NCI-H1436 treated with DMSO at 0.1 percent for 48 hours (cell line): ENCODE data around the gene SLC6A17.

Experiments used
- DNase-seq: peaks from one replicate; lab custom pipeline; 2025; lab: John Stamatoyannopoulos, UW

SLC6A17 gene

DNA sequence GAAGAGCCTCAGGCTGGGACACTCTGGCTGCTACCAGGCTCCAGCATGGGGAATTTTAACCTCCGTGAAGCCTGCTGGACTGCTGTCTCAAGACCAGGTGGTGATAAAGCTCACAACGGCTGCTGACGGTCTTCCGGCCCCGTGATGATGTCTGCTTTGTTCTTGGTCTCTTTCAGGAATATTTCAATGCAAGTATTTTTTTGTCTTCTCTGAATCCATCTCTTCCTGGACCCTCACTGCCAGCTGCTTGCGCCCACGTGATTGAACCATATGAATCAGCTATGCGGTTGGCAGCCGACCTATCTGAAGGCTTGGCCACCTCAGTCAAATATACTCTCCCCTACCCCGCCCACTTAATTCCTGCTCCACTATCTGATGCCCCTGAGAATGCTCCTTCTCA is 14.6 kb upstream of the SLC6A17 start:
- no peak for DNase-seq

DNA sequence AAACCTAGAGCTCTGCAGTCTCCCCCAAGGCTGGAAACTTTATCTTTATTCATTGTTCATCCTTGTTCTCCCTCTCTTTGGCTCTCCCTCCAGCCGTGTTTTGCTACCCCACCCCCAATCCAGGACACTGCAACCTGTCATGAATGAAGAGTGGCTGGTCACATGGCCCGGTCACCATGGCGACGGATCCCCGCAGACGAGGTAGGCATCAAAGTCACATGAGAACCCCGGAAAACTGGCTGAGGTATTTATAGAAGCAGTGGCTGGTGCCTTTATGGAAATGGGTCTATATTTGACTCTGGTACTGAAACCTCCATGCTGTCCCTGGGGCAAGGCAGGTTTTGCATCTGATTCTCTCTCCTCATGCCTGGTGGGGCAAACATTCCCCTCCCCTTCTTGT is 13.4 kb upstream of the SLC6A17 start:
- DNase-seq: peak; percentile 88

DNA sequence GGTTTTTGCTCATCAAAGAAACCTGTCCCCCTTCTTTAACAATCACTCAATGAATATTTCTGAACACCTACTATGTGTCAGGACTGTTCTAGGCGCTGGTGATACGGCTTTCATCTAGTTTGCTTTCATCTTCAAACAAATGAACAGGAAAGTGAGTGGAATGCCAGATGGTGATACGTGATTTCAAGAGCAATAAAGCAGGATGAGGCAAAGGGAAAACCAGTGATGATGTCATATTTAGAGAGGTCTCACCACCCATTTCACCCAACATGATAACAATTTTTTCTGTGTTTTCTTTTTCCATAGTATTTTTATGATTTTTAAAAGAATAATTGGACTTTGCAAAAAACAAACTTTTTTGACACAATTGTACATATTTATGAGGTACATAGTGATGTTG is 11.3 kb upstream of the SLC6A17 start:
- DNase-seq: no peak

DNA sequence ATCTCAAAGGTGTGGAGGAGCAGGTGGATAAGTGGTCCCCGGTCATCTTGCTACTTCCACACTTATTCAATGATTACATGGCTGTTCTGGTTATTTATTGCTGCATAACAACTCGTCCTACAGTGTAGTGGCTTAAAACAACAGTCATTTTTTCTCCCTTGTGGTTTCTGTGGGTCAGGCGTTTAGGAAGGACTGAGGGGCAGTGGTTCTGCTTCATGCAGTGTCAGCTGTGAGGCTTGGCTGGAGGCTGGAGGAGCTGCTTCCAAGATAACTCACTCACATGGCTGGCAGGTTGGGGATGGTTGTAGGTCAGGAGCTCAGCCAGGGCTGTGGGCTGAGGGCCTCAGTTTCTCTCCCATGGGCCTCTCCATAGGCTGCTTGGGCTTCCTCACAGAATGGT is 5.9 kb upstream of the SLC6A17 start:
- DNase-seq: no peak

DNA sequence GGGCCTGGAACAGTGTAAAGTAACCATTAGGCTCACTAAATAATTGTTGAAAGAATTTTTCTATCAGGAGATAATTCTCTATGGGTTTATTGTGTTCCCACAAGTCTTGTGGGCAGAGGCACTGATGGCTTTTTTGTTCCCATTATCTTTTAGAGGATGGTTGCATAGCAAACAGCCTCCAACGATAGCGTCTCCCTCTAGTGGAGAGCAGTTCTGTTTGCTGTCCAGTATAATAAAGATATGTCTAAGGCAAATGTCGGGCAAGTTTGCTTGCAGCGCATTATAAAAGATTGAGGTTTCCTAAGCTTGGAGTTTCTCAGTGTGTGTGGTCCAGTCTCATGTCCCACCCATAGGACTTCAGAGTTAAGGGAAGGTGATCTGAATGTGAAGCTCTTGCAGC is 1.3 kb upstream of the SLC6A17 start:
- DNase-seq: no peak

DNA sequence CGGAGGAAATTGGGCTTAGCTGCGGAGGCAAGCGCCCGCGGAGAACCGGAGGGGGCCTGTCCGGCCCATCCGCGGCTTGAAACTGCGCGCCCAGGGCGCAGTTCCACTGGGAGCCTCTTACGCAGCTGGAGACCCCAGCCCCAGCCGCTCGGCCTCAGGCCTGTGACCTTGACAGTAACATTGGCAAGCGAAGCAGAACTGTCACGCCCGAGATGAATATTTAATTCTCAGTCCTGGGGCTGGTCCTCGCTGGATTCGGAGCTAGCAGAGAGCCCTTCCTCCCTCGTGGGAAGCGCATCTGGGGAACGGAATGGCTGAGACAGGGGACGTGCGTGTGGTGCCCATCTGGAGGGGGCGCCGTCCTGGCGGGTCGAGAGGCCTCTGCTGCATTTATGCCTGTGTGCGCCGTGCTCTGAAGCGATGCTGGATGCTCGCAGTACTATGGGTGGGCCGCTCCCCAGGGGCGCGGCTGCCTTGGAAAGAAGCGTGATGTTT is 928 bp downstream of the SLC6A17 start:
- DNase-seq: no peak

DNA sequence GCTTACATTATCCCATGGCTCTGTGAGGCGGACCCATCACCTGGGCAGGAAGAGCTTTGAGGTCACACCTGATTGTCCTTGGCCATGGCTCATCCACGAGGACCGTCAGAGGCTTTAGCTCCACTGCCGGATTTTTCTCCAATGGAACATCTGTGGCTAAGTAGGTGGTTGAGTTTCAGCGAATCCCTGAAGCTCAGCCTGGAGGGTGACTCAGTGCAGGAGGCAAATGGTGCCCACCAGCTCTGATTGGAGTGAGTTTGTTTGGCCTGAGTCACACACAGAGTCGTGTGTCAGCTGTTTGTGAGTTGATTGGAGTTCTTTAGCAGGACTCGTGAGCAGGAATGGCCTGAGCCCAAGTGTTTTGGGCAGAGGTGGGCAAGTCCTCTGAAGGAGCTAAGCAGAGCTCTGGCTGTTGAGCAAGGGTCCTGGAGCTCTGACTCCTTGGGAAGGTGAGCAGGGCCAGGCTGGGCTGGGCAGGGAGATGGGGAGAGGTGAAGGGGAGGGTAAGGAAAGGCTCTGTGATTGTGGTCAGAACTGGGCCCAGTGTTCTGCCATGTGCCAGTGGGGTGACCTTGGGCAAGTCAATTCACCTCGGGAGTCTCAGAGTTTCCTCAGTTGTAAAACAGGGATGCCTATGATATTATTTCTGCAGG is 2.0 kb downstream of the SLC6A17 start:
- no peak for DNase-seq

DNA sequence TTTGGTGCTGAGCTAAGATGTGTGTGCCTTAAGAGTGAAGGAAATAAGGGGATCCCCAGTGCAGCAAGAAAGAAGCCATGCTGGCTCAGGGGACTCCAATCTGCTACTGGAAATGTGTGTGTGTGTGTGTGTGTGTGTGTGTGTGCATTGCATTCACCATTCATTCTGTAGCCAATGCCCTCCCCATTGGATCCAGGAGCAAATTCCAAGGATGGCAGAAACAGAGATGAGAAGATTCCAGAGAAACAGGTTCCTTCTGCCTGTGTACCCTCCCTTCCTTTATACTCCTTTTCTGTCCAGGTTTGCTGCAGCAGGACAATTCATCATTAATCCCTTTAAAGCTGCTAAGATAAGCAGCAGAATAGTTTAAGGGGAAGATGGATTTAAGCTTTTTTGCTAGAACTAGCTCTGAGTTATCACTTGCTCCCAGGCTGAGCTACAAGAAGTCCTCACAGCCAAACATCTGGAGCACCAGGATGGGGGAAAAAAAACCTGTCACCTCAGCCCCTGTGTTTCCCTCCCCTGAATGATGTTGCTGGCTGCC is 3.2 kb downstream of the SLC6A17 start:
- DNase-seq: no peak

DNA sequence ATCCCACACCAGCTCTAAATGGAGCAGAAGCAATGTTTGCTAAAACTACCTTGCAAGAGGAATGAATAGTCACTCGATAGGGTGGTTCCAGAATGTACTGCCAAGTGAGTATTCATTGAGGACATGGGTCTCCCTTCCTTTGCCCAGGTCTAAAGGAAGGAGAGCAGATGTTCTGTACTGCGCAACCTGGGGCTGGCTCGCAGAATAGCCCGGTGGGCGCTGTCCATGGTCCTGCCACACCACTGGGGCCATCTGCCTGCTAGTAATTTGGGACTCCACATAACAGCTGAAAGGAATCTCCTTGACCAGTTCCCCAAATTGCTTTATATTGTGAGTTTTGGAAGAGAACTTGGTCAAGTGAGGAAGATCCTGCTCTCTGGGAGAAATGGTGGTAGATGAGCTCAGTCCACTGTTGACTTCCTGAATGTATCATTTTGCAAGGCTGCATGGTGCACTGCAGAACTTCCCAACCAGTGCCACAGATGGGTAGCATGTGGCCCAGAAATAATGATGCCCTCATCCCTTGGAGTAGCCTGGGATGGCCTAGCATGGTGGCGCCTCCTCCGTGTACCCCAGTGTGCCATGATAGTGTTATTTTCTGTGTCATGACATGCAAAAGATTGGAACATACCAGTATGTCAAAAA is 5.7 kb downstream of the SLC6A17 start:
- DNase-seq: no peak

DNA sequence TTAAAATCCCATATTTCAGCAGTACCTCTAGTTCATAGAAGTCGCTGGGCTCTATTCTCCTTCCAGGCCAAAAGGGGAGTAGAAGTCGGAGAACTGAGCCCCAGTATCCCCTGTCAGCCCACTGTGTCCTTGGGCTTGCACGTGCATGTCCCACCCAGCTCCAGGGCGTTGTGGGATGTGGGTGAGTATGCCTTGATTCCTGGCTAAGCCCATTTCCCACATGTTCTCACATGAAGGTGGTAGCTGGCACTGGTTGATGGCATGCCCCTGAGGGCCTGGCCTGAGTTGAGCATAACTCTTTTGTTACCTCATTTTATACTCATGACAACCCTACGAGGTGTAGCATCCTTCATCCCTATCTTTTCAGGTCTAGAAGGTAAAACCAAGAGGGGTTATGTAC is 8.0 kb downstream of the SLC6A17 start:
- DNase-seq: no peak

DNA sequence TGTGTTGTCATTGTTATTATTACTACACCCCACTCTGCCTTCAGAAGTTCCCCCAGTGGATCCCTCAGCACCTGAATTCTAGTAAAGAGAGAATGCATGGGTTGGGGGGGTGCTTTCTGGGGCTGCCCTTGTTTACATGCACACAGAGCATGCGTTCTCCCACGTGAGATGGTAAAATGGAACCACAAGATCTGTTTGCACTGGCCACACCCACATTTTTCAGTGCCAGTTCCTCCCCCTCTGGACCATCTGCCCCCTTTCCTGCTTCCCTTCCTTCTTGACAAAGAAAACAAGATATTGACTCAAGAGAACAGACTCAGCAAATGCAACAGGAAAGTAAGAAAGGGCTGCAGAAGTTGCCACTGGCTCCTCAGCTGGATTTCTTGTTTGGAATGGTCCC is 8.9 kb downstream of the SLC6A17 start:
- DNase-seq: no peak

DNA sequence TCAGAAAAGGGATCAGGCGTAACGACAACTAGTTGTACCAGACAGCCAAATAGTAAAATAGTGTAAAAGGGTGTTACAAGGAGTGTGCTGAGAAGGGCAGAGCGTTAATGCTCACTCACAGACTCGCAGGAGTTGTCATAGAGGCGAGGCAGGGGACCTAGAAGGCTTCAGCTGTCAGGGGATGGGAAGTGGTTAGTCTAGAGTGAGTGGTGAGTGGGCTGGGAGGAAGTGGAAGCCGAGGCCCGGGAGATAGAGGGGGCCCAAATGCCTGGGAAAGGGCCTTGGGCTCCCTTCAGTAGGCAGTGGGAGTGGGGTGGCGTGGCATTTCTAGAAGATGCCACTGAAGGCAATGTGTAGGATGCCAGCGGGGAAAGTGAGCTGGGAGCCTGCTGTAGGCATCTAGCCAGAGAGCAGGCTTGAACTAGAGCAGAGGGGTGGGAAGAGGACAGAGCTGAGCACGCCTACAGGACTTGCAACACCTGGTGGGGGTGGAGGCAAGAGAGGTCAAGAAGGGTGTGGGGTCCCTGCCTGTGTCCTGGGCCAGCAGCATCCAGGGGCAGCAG is 10.3 kb downstream of the SLC6A17 start:
- no peak for DNase-seq

DNA sequence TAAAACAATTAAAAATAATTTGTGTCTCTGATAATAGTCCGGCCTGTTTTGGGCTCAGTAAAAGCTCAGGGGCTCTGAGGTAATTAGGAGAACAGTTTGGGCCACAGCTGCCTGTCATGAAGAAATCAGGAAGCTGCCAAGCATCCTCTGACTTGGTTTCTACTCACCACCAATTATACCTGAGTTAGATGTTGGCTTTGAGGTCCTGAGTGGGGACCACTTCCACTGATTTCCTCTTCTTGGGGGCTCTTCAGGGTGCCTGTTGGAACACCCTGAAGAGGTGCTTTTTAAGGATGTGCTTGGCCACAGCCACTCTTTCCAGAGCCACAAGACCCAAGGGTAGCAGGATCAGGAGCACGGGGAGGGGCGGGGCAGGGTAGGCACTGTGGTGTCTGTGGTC is 10.9 kb downstream of the SLC6A17 start:
- no peak for DNase-seq

DNA sequence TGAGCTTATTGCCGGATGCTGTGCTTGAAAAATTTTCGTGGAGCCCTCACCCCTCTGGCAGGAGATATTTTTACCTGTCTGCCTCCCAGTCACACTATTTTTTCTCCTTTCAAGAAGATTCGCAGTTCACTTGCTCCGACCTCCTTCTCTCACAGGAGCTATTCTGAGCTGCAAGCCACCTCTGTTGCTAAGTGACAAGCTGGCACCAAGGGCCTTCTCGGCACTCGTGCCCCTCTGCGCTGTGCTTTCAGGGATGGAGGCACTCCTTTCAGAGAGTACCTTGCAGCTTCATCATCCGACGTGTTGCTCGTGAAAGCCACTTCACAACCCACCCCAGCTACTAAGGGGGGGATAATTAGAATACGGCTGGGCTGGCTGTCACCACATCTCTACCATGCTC is 11.6 kb downstream of the SLC6A17 start:
- no peak for DNase-seq

DNA sequence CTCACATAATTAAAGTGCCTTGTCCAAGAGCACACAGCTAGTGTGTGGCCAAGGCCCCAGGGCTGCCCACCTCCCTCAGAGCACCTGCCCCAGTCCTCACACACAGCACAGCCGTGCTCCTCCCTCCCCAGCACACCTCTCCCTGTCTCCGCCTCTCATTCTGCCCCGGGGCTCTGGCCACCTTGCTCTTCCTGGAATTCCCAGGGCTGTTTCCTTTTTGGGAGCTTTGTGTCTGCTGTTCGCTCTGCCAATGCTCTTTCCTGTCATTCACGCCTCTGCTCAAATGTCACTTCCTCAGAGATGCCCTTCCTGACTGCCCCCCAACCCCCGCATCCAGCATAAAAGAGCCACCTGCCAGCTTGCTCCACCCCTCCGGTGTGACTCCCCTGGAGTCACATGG is 13.3 kb downstream of the SLC6A17 start:
- DNase-seq: no peak

DNA sequence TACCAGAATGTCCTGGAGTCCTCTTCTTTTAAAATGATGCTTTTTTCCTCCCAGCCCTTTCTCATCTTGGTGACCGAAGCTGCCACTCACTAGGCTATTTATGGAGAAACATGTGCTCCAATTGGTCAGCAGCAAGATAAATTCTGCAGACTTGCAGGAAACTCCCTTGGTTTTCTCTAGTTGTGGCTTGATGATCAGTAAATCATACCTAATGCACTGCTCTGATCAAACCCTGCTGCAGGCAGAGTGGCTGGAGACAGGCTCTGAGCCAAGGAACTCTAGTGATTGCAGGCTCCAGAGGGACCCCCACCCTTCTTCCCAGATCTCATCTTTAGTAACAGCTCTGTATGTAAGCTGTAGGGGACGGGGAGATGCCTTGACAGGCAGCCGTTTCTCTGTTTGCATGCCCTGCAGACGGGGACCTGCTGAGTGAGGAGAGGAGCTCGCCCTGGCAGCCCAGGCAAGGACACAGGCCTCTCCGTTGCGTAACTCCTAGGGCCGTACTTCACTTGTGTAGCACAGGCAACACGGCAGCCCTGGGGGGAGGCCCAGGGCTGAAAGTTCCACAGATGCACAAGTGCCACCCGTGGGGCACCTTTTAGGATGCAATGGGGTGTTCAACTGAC is 14.5 kb downstream of the SLC6A17 start:
- no peak for DNase-seq

DNA sequence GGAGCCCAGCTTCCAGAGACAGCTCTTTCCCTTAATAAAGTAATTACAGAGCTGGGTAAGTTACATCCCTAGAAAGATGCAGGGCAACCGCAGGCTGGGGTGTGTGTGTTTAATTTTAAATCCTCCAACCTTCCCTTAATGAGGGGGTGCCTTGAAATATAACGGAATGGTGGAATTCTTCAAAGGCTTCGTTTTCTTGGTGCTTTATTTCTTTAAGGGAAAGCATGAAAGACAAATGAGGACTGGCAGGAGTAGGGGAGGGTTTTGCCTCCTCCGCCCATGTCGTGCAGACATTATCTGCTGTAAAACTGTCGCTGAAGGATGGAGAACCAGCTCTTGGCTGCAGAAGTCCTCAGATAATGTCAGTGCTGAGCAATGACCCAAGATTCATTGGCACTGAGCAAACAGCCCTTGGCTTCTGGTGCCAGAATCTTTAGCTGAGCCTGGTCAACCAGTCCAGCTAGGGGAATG is 15.5 kb downstream of the SLC6A17 start:
- no peak for DNase-seq

DNA sequence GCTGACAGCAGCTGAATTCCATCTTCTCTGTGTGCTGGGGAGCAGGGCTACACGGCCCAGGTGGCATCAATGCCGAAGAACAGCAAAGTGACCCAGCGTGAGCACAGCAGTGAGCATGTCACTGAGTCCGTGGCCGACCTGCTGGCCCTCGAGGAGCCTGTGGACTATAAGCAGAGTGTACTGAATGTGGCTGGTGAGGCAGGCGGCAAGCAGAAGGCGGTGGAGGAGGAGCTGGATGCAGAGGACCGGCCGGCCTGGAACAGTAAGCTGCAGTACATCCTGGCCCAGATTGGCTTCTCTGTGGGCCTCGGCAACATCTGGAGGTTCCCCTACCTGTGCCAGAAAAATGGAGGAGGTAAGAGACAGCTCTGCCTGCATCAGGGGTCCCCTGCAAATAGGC is 16.6 kb downstream of the SLC6A17 start:
- no peak for DNase-seq

DNA sequence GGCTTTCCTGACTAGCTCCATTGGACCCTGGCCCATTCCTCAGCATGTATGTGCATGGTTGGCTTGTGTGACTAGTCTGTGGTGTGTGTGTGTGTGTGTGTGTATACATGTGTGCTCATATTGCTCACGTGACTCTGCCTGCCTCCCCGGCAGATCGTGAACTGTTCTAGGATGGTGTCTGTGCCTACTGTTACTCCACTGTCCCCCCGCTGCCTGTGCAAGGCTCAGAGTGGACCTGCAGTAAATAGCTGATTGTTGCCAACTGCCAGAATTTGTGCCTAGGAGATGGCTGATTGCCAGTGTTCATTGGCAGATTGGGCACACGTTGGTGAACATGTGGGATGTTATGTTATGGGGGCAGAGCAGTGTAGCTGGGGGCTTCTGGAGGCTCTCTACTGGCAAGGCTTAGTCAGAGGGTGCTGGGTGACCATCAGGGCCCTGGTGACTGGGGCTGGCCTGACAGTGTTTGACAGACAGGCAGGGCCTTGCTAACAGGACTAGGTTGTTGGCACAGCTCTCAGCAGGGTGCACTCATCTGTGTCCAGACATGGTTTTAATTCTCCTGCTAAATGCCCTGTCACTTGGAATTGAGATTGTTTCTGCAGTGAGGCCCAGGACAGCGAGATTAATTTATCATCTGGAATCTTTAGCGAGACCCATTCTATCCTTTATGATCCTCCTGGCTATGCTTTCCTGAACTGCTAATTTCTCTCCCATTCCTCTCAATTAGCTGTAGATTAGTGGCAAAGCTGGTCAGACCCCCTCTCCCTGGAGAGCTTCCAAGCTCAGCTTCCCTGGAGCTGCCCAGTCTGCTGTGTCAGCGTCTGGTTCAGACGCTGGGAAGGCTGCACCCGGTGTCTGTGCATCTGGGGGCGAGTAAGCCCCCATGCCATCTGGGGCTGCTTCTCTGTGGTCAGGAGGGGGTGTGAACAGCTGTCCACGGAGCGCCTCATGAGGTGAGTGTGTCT is 20.8 kb downstream of the SLC6A17 start:
- no peak for DNase-seq

DNA sequence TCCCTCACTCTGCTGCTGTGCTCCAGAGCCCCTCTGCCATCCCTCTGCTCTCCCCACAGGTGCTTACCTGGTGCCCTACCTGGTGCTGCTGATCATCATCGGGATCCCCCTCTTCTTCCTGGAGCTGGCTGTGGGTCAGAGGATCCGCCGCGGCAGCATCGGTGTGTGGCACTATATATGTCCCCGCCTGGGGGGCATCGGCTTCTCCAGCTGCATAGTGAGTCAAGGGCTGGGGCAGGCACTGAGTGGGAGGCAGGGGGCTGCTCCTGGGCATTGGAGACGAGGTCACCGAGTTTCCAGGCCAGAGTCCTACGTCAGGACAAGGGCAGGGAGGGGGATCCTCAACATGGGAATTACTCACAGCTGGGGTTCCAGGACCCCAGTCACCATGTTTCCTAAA is 21.7 kb downstream of the SLC6A17 start:
- no peak for DNase-seq

DNA sequence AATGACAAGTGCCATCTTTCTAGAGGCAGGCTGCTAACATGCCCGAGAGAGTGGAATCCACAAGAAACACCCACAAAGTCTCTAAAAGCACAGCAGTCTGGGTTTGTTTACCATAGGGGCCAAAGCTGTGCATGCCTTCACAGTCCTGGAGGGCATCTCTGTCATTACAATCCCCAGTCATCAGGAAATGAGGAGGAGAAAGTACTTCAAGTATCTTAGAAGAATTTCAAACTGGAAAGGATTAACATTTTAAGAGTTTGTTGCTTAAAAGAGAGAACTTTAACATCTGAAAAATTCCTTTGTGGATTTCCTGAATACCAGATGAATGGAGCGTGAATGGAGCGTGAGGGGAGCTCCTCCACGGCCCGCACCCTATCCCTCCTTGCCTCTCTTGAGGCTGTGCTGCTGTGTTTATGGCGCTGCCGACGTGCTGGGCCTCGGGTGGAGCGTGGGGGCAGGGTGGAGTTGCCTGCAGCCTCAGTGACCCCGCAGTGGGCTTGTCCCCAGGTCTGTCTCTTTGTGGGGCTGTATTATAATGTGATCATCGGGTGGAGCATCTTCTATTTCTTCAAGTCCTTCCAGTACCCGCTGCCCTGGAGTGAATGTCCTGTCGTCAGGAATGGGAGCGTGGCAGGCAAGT is 23.3 kb downstream of the SLC6A17 start:
- DNase-seq: no peak
